OCI-M1 (cell line): ENCODE measurements around the gene LRRC8D.
"Not testable (repeated sequence)": the region's sequence is repeated elsewhere in the genome, so short reads cannot be mapped to it uniquely, and the experiment has no call there.

Experiments
- DNase-seq: peaks from one replicate; lab custom pipeline; 2025; lab: John Stamatoyannopoulos, UW

The LRRC8D gene

DNA sequence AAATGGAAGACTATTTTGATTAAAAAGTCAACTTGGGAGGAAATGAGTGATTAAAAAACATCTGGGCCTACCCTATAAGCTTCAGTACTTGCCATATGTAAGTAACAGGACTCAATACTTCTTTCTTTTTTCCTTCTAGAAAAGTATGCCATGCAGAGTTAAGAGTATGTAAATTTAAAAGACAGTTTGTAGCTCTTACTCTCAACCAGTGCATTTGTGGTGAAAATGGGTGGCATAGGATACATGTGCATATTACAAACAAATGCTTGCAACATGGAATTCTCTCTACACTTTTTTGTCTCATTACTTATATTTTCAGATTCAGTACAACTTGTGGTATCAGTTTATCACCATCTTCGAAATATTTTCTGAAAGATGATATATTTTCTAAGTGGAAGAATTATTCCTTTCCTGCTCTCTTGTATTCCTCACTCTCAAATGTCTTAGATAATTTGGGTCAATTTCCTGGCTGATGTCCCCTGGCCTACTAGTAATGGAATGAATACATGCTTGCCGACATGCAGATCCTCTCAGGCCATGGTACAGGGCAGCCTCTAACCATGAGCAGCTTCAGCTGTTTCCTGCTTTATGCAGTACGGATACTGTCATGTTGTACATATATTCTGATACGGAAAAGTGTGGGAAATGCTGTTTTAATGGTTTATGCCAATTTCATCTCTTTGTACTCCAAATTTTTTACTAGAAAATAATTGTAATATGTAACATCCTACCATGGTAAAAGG is 92.7 kb downstream of the LRRC8D start:
- DNase-seq = no peak

DNA sequence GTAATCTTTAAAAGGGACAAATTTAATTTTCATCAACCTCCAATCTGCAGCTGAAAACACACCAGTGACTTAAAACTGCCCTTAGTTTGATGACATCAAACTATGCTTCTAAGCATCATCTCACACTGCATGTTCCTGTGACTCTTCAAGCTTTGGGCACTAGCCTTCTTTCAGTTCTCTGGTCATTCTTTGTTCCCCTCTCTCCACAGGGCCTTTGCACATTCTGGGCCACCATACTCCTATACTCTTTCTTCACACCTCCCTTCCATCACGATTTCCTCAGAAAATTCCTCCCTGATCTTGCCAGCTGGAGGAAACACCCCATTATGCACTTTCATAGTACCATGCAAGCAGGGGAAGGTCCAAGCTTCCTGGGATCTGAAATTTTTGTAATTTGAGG is 96.5 kb downstream of the LRRC8D start:
- no peak for DNase-seq

- DNase-seq = no peak
Observed at GRCh38 chr1:89918127-89918793, 97.4 kb downstream of the LRRC8D start.

DNA sequence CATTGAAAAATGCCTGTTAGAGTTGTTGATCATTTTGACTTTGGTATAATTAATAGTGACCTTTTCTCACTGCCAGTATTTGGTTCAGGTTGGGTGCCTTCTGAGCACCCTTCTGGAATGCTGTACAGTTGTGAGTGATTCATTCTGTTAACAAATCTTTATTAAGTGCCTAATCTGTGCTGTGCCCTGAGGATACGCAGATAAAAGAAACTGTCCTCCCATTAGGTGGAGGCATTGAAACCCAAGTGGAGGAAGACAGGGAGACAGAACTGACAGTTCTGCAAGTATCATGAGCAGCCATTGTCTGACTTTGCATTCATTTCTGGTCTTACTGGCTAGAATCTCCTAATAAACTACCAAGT is 97.9 kb downstream of the LRRC8D start:
- no peak for DNase-seq

DNA sequence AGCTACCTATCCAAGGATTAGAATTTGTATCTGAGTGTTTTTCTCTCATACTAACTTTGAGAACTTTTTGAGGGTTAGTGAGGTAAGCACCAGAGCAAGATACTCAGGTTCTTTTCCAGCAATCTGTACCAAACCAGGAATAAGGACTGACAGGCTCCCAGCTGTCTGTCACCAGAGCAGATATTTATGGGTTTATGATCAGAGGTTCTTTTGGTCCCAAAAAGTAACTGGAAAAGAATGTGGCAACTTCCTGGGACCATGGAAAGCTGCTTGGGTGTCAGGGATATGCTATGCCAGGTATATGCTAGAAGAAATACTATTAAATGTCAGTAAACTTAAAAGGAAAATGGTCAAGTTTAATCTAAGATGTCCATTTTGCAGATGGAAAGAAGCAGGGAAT is 98.3 kb downstream of the LRRC8D start:
- DNase-seq = no peak

GRCh38 chr1:89922911-89923310 is 102.1 kb downstream of the LRRC8D start:
- DNase-seq = no peak

- no peak for DNase-seq
Observed at GRCh38 chr1:89923517-89923916, 102.7 kb downstream of the LRRC8D start.

- DNase-seq = not testable (repeated sequence)
Observed at GRCh38 chr1:89924075-89924474, 103.2 kb downstream of the LRRC8D start.

DNA sequence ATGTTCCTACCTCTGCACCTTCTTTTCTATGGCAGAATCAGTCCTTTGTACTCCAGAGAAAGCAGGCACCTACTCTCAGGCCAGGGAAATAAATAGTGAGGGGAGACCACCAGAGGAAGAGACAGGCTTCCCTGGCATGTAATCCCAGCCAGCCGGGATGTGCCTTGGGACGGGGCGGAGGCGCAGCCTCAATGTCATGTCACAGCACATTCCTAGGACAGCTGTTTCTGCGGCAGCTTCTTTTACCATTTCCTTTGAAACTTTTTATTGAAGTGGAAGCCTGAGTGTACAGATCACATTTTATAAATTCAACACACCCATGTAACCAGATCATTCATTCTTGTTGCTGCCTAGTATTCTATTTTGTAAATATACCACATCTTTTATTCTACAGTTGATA is 106.2 kb downstream of the LRRC8D start:
- DNase-seq = no peak

GRCh38 chr1:89927478-89927877 is 106.6 kb downstream of the LRRC8D start:
- DNase-seq = no peak

- DNase-seq = no peak
Observed at GRCh38 chr1:89928506-89928905, 107.7 kb downstream of the LRRC8D start.

- DNase-seq = peak; percentile 46
Observed at GRCh38 chr1:89929467-89930063, 108.7 kb downstream of the LRRC8D start.

DNA sequence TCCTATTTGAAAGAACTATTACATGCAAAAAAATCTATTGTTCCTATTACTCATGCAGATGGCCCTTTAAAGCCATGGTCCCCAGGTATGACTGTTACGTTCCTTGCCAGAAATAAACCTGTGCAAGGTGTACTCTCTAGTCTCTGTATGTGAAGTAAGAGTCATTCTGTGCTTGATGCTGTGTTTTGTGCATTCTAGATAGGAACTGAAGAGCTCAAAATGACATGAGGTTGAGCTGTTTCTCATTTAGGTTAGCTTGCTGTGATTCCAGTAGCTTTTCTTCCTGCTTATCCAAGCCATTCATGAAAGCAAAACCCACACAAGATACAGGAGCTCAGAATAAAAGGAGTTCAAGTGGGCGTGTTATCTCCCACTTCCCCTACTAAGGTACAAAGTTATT is 109.7 kb downstream of the LRRC8D start:
- DNase-seq = no peak

DNA sequence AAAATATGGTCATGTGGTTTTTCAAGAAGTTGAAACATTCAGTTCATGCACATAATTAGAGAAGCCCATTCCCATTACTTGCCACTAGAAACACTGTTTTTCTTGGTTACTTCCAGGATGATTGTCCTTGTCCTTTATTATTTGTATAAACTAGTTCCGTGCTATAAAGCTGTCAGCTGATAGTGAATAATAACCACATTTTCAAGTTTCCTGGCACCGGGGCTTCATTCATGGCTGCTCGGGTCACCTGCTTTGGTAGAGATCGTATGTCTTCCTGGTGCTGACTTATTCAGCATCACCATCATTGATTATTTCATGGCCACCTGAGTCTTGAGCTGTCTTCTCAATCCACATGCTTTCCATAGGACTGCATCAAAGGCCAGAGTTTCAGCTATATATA is 111.1 kb downstream of the LRRC8D start:
- no peak for DNase-seq

DNA sequence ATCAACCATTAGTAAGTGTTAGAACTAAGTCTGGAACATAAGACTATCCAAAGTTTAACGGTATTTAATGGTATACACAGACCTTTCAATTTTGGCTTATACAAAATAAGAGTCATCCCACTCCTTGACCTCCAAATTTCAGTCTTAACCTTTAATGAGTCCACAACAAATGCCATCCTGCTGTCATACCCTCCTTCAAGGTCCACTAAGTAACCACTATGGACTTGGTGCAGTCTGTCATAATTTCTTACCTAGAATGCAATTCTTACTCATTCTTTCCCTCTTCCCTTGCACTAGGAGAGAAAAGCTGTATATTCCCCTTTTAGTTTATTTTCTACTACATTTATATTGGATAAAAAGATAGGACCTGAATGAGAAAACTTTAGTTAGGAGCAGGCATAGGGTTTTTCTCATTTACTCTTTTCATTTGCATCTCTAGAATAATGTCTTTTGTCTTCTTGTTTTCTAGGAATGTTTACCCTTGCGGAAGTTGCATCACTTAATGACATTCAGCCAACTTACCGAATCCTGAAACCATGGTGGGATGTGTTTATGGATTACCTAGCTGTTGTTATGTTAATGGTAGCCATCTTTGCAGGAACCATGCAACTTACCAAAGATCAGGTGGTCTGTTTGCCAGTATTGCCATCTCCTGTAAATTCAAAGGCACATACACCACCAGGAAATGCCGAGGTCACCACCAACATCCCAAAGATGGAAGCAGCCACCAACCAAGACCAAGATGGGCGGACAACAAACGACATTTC is 111.9 kb downstream of the LRRC8D start:
- no peak for DNase-seq

DNA sequence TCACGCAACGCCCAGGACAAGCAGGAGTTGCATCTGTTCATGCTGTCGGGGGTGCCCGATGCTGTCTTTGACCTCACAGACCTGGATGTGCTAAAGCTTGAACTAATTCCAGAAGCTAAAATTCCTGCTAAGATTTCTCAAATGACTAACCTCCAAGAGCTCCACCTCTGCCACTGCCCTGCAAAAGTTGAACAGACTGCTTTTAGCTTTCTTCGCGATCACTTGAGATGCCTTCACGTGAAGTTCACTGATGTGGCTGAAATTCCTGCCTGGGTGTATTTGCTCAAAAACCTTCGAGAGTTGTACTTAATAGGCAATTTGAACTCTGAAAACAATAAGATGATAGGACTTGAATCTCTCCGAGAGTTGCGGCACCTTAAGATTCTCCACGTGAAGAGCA is 113.6 kb downstream of the LRRC8D start:
- DNase-seq = no peak

DNA sequence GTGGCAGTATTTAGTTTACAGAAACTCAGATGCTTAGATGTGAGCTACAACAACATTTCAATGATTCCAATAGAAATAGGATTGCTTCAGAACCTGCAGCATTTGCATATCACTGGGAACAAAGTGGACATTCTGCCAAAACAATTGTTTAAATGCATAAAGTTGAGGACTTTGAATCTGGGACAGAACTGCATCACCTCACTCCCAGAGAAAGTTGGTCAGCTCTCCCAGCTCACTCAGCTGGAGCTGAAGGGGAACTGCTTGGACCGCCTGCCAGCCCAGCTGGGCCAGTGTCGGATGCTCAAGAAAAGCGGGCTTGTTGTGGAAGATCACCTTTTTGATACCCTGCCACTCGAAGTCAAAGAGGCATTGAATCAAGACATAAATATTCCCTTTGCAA is 114.4 kb downstream of the LRRC8D start:
- DNase-seq = no peak

- no peak for DNase-seq
Observed at GRCh38 chr1:89936694-89937093, 115.9 kb downstream of the LRRC8D start.

GRCh38 chr1:89938171-89939055 is 117.6 kb downstream of the LRRC8D start:
- DNase-seq = peak; percentile 30

GRCh38 chr1:89939059-89939570 is 118.3 kb downstream of the LRRC8D start:
- DNase-seq = no peak

GRCh38 chr1:89939693-89940438 is 119.0 kb downstream of the LRRC8D start:
- DNase-seq = no peak
